Inferior parietal cortex (tissue), 1 donor: Measurements from ENCODE around the gene AK1.

Experiments used
- DNase-seq: peaks from one replicate; pipeline ENCODE4 v3.0.0-alpha.2; 2016; ENCODE audit errors: extremely low spot score

AK1 gene

GRCh38 chr9:127877566-127877998, at the start of gene AK1:
Gene AK1 (minus strand): TSS chr9:127877675. CDS start chr9:127874617, 3,058 bp downstream.
- DNase-seq, result peak; percentile 82

GRCh38 chr9:127926906-127927200, 49.4 kb upstream of the AK1 start:
- DNase-seq, result no peak

- DNase-seq, result no peak
Measured at GRCh38 chr9:127925959-127926905, 48.8 kb upstream of the AK1 start.

GRCh38 chr9:127924736-127925444, 47.4 kb upstream of the AK1 start:
- DNase-seq, result no peak

- DNase-seq, result no peak
Measured at GRCh38 chr9:127923771-127924170, 46.3 kb upstream of the AK1 start.

- no peak for DNase-seq
Measured at GRCh38 chr9:127923046-127923445, 45.6 kb upstream of the AK1 start.

- DNase-seq, result peak; percentile 74
Measured at GRCh38 chr9:127921557-127922120, 44.2 kb upstream of the AK1 start.

GRCh38 chr9:127920794-127921193, 43.3 kb upstream of the AK1 start:
- DNase-seq, result no peak

- DNase-seq, result no peak
Measured at GRCh38 chr9:127919253-127919815, 41.9 kb upstream of the AK1 start.

GRCh38 chr9:127918183-127919107, 41.0 kb upstream of the AK1 start:
- no peak for DNase-seq

GRCh38 chr9:127917603-127918002, 40.1 kb upstream of the AK1 start:
- DNase-seq, result no peak

- DNase-seq, result peak; percentile 82
Measured at GRCh38 chr9:127916720-127917581, 39.5 kb upstream of the AK1 start, which contains the start of gene ST6GALNAC4. Gene ST6GALNAC4 (minus strand): TSS chr9:127917041. CDS start chr9:127916419, 622 bp downstream.

- DNase-seq, result no peak
Measured at GRCh38 chr9:127915801-127916719, 38.6 kb upstream of the AK1 start.

- DNase-seq, result no peak
Measured at GRCh38 chr9:127915325-127915752, 37.9 kb upstream of the AK1 start.

GRCh38 chr9:127913682-127914081, 36.2 kb upstream of the AK1 start:
- no peak for DNase-seq

GRCh38 chr9:127912882-127913281, 35.4 kb upstream of the AK1 start:
- DNase-seq, result no peak

- no peak for DNase-seq
Measured at GRCh38 chr9:127912296-127912695, 34.8 kb upstream of the AK1 start.

GRCh38 chr9:127910613-127911205, 33.2 kb upstream of the AK1 start:
- DNase-seq, result peak; percentile 38
